Measurements from ENCODE around the gene CCDC182.

The CCDC182 gene

GRCh38 chr17:57747221-57748017, 2.3 kb upstream of the CCDC182 start (continued):
- no peak for TF ChIP-seq HIC1 (tag by site-specific recombination; IDR thresholded peaks at IDR 0.05)
- no peak for TF ChIP-seq PBX3 (CRISPR knock-in tag; IDR thresholded peaks at IDR 0.05)
- TF ChIP-seq CTCF (tag by site-specific recombination; IDR thresholded peaks at IDR 0.05), result peak; percentile 55; the same call in 1 of the 2 replicates
- TF ChIP-seq ZNF140 (tag by site-specific recombination; IDR thresholded peaks at IDR 0.05), result no peak
- peak; percentile 98 for TF ChIP-seq ZNF654 (tag by site-specific recombination; IDR thresholded peaks at IDR 0.05; ENCODE audit: low read depth)
- TF ChIP-seq ZBTB48 (tag by site-specific recombination; IDR thresholded peaks at IDR 0.05), result peak; percentile 45; the same call in 1 of the 2 replicates
- TF ChIP-seq ZNF214 (tag by site-specific recombination; IDR thresholded peaks at IDR 0.05; ENCODE audit: borderline replicate concordance), result no peak
- TF ChIP-seq ZSCAN4 (tag by site-specific recombination; IDR thresholded peaks at IDR 0.05), result 0 out of 2 replicates have a peak, but pooled peaks have one; percentile 11
- peak; percentile 48; the same call in 1 of the 2 replicates for TF ChIP-seq ZNF2 (tag by site-specific recombination; IDR thresholded peaks at IDR 0.05)
- TF ChIP-seq ZNF660 (tag by site-specific recombination; IDR thresholded peaks at IDR 0.05), result peak; percentile 82
- peak; percentile 70 for TF ChIP-seq ZNF596 (tag by site-specific recombination; IDR thresholded peaks at IDR 0.05)
- no peak for TF ChIP-seq ZSCAN5A (tag by site-specific recombination; IDR thresholded peaks at IDR 0.05)
- peak; percentile 65; the same call in 1 of the 2 replicates for TF ChIP-seq ZNF768 (tag by site-specific recombination; IDR thresholded peaks at IDR 0.05)
- peak; percentile 50 for TF ChIP-seq ZIC2 (tag by site-specific recombination; IDR thresholded peaks at IDR 0.05)
- no peak for TF ChIP-seq ZNF155 (tag by site-specific recombination; IDR thresholded peaks at IDR 0.05)
- TF ChIP-seq ZNF792 (tag by site-specific recombination; IDR thresholded peaks at IDR 0.05), result no peak
- TF ChIP-seq ZNF664 (tag by site-specific recombination; IDR thresholded peaks at IDR 0.05), result peak; percentile 84
- TF ChIP-seq MZF1 (tag by site-specific recombination; IDR thresholded peaks at IDR 0.05; ENCODE audit: borderline replicate concordance), result peak; percentile 64; the same call in 1 of the 2 replicates
- TF ChIP-seq ZNF600 (tag by site-specific recombination; IDR thresholded peaks at IDR 0.05), result no peak
- TF ChIP-seq RBAK (tag by site-specific recombination; IDR thresholded peaks at IDR 0.05), result no peak
- TF ChIP-seq SCRT2 (tag by site-specific recombination; IDR thresholded peaks at IDR 0.05), result peak; percentile 88
- no peak for TF ChIP-seq PRDM6 (tag by site-specific recombination; IDR thresholded peaks at IDR 0.05)
- TF ChIP-seq ZNF580 (tag by site-specific recombination; IDR thresholded peaks at IDR 0.05), result no peak
- peak; percentile 41; the same call in 1 of the 2 replicates for TF ChIP-seq ZBTB17 (tag by site-specific recombination; IDR thresholded peaks at IDR 0.05)
- TF ChIP-seq ZNF274 (IDR thresholded peaks at IDR 0.05; ENCODE audit: low read length), result no peak
- no peak for TF ChIP-seq ZNF274 (tag by site-specific recombination; IDR thresholded peaks at IDR 0.05; ENCODE audit: borderline replicate concordance)
- TF ChIP-seq ZSCAN30 (tag by site-specific recombination; IDR thresholded peaks at IDR 0.05), result no peak
- TF ChIP-seq GFI1B (tag by site-specific recombination; IDR thresholded peaks at IDR 0.05), result no peak
